T-helper 1 cell treated with Interleukin-12 subunit alpha and Interleukin-12 subunit beta and Interleukin-4 antibody, amounts not matched to agents 30 μg/mL and 1 μg/mL, for 36 hours (primary cell): ENCODE results near the gene ATP11A.

ENCODE experiments used
- H3K27ac Mint-ChIP-seq: one replicate; pipeline ENCODE4 v1.8.0; 2021; ENCODE audit warnings: mild to moderate bottlenecking, mixed read lengths
- H3K27me3 Mint-ChIP-seq: one replicate; pipeline ENCODE4 v1.8.0; 2021; ENCODE audit warnings: low read depth, mixed read lengths
- H3K36me3 Mint-ChIP-seq: one replicate; pipeline ENCODE4 v1.8.0; 2021; ENCODE audit warnings: low read depth, mixed read lengths
- H3K4me1 Mint-ChIP-seq: one replicate; pipeline ENCODE4 v1.8.0; 2021; ENCODE audit warnings: low read depth, mixed read lengths
- H3K4me3 Mint-ChIP-seq: one replicate; pipeline ENCODE4 v1.8.0; 2021; ENCODE audit warnings: mild to moderate bottlenecking, moderate library complexity, mixed read lengths
- H3K9me3 Mint-ChIP-seq: one replicate; pipeline ENCODE4 v1.8.0; 2021; ENCODE audit warnings: mixed read lengths

ATP11A gene

GRCh38 chr13:112765731-112766130, 75.9 kb downstream of the ATP11A start:
- no peaks in the 10 kb centered on the region for H3K27me3 Mint-ChIP-seq
- H3K36me3 Mint-ChIP-seq, result no peaks in the 10 kb centered on the region
- H3K4me1 Mint-ChIP-seq, result peaks cover 11% of the 10 kb centered on the region
- H3K27ac Mint-ChIP-seq, result no peak overlapping the region
- no peaks in the 10 kb centered on the region for H3K9me3 Mint-ChIP-seq
- no peak overlapping the region for H3K4me3 Mint-ChIP-seq

DNA sequence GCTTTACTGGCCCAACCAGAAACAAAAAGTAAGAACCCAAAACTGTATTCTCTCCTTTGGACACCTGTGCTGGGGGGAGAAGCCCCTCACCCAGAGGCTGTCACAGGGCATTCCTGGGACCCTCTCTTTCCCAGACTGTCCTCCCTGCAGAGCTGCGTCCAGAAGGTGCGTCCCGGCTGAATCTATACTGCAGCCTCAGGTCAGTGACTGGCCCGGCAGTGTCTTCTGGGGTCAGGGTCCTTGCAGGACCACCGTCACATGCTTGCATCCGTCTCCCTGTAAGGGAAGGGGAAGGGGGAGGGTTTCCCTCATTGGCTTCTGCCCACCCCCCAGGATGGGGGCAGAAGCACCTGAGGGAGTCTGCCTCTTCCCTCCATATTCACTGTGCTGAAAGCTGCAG, 76.5 kb downstream of the ATP11A start:
- H3K4me3 Mint-ChIP-seq, result no peak overlapping the region
- no peak overlapping the region for H3K27ac Mint-ChIP-seq
- H3K27me3 Mint-ChIP-seq, result no peaks in the 10 kb centered on the region
- H3K4me1 Mint-ChIP-seq, result peaks cover 11% of the 10 kb centered on the region
- H3K9me3 Mint-ChIP-seq, result no peaks in the 10 kb centered on the region
- H3K36me3 Mint-ChIP-seq, result no peaks in the 10 kb centered on the region

DNA sequence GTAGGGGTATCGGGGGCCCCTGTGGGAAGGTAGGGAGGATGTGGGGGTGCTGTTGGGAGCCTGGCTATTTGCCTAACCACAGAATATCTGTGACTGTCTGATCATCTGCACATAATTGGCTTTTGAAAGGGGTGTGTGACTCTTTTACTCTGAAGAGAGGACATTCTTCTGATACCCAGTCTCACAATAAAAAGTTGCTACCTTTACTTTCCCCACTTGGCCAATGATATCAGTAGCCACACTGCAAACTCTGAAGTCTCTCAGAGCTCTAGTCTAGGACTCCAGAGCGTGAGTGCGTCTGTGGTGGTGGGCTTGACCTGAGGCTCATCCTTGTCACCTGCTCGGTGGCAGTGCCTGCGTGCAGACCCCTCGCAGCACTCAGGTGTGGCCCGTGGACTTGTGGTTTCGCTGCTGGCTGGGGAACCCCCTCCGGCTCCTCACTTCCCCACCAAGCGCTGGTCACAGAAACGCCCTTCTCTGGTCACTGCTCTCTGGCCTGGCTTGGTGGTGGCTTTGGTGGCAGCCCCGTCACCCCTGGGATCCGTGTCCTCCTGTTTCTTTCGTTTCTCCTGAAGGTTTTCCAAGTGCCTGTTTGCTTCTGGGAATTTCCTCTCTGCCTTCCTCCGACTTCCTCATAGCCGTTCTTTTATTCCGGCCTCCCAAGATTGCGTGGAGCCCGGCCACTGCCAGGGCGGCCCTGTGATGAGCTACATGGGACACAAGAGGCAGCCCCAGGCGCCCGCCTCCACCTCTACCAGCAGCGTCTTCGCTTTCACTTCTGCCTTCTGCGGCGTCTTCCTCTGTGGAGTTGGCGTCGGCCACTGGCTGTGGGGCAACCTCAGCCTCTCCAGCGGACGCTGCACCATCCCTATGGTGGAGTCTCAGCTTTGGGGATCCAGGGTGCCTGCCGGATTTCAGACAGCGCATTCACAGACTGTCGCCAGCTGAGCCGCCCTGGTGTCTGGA, 78.0 kb downstream of the ATP11A start:
- Mint-ChIP-seq H3K27ac (no peak overlapping the region), H3K9me3 (no peaks in the 10 kb centered on the region), H3K4me3 (no peak overlapping the region), H3K27me3 (no peaks in the 10 kb centered on the region), H3K36me3 (no peaks in the 10 kb centered on the region), H3K4me1 (peaks cover 11% of the 10 kb centered on the region)

DNA sequence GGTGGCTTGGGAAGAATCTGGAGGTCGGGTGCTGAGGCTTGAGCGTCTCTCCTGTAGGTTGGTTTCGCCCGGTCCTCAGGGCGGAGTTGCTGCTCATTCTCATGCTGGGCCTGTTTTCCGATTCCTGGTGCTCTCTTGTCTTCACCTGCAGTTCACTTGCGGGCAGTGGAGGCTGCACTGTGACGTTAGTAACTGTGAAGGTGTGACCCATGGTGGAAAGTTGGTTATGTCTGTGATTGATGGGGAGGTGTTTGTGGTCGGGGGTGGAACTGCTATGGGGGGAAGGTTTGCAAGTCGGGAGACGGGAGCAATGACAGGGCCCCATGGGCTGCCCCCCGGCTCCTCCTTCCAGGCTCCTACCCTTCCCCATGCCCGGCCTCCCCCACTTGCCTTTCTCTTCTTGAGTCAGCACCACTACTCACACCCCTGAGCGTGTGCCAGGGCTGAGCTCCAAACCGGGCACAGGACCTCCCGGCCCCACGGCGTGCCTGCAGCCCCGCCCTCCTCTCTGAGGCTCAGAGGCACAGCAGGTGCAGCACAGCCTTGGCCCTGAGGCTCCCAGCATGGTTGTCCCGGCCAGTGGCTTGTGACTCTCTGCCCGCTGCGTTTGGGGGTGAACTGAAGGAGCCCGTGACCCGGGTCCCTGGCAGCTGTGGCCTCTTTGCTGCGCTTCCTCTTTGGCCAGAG, 79.1 kb downstream of the ATP11A start:
- Mint-ChIP-seq H3K27me3 (no peaks in the 10 kb centered on the region), H3K9me3 (no peaks in the 10 kb centered on the region), H3K27ac (no peak overlapping the region), H3K36me3 (no peaks in the 10 kb centered on the region), H3K4me1 (peaks cover 11% of the 10 kb centered on the region), H3K4me3 (no peak overlapping the region)

GRCh38 chr13:112769615-112770014, 79.8 kb downstream of the ATP11A start:
- Mint-ChIP-seq H3K36me3 (no peaks in the 10 kb centered on the region), H3K4me1 (peaks cover 11% of the 10 kb centered on the region), H3K27me3 (no peaks in the 10 kb centered on the region), H3K9me3 (no peaks in the 10 kb centered on the region), H3K27ac (no peak overlapping the region), H3K4me3 (no peak overlapping the region)

GRCh38 chr13:112770504-112770903, 80.7 kb downstream of the ATP11A start:
- Mint-ChIP-seq H3K4me3 (no peak overlapping the region), H3K36me3 (no peaks in the 10 kb centered on the region), H3K27ac (no peak overlapping the region), H3K9me3 (no peaks in the 10 kb centered on the region), H3K27me3 (no peaks in the 10 kb centered on the region), H3K4me1 (peaks cover 11% of the 10 kb centered on the region)

- Mint-ChIP-seq H3K27me3 (no peaks in the 10 kb centered on the region), H3K4me1 (peaks cover 7% of the 10 kb centered on the region), H3K9me3 (no peaks in the 10 kb centered on the region), H3K4me3 (no peak overlapping the region), H3K27ac (no peak overlapping the region), H3K36me3 (no peaks in the 10 kb centered on the region)
These were observed 81.5 kb downstream of the ATP11A start for GRCh38 chr13:112771139-112771876.

- no peaks in the 10 kb centered on the region for H3K9me3 Mint-ChIP-seq
- H3K4me1 Mint-ChIP-seq, result peaks cover 5% of the 10 kb centered on the region
- H3K36me3 Mint-ChIP-seq, result no peaks in the 10 kb centered on the region
- no peak overlapping the region for H3K27ac Mint-ChIP-seq
- no peak overlapping the region for H3K4me3 Mint-ChIP-seq
- no peaks in the 10 kb centered on the region for H3K27me3 Mint-ChIP-seq
These were observed 82.2 kb downstream of the ATP11A start for GRCh38 chr13:112771877-112772538.

- no peak overlapping the region for H3K4me3 Mint-ChIP-seq
- peaks cover 5% of the 10 kb centered on the region for H3K4me1 Mint-ChIP-seq
These were observed 82.7 kb downstream of the ATP11A start for GRCh38 chr13:112772539-112772909.

GRCh38 chr13:112772929-112773328, 83.1 kb downstream of the ATP11A start:
- Mint-ChIP-seq H3K27me3 (no peaks in the 10 kb centered on the region), H3K9me3 (no peaks in the 10 kb centered on the region), H3K36me3 (no peaks in the 10 kb centered on the region), H3K4me3 (no peak overlapping the region), H3K4me1 (peaks cover 4% of the 10 kb centered on the region), H3K27ac (no peak overlapping the region)

More at GRCh38 chr13:112772539-112772909, 82.7 kb downstream of the ATP11A start:
- no peaks in the 10 kb centered on the region for H3K9me3 Mint-ChIP-seq
- no peaks in the 10 kb centered on the region for H3K36me3 Mint-ChIP-seq
- H3K27ac Mint-ChIP-seq, result no peak overlapping the region
- no peaks in the 10 kb centered on the region for H3K27me3 Mint-ChIP-seq

DNA sequence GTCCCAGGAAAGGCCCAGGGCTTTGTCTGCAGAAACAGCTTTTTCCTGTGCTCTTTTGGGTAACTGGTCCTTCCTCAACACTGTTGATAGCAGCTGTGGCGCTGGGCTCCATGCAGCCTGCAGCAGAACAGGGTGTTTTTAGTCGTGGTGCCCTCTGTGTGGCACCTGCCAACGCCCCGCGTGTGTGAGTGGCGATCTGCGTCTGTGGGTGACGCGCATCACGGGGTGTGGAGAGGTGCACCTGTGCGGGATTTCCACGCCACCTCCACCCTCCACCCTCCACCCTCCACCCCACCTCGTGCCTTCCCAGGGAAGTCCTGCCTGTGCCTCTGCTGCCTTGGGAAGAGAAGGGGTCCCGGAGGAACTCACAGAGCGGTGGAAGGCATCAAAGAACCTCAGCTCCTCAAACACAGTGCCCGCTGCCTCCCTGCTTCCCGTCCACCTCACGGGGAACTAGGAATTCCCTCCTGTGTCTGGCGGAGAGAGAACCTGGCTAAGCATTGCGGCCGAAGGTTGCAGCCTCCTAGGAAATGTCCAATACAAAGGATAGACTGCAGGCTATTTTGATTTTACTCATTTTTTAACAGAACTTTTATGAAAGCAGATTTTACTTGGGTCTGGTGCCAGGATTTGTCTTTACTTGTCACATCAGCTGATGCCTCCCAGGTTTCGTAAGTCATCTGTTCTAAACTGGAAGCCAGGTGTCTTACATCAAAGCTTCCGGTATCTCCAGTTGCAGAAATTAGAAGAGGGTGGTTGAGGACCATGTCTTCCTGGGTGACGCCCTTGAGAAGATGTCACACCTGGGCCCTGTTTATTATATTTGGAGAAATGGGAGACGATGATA, 84.0 kb downstream of the ATP11A start:
- Mint-ChIP-seq H3K9me3 (no peaks in the 10 kb centered on the region), H3K27me3 (no peaks in the 10 kb centered on the region), H3K27ac (no peak overlapping the region), H3K36me3 (peaks cover 2% of the 10 kb centered on the region), H3K4me1 (no peaks in the 10 kb centered on the region), H3K4me3 (no peak overlapping the region)

- Mint-ChIP-seq H3K9me3 (no peaks in the 10 kb centered on the region), H3K27ac (no peak overlapping the region), H3K27me3 (no peaks in the 10 kb centered on the region), H3K4me1 (no peaks in the 10 kb centered on the region), H3K36me3 (peaks cover 2% of the 10 kb centered on the region), H3K4me3 (no peak overlapping the region)
These were observed 84.6 kb downstream of the ATP11A start for GRCh38 chr13:112774448-112774792.

- Mint-ChIP-seq H3K4me1 (no peaks in the 10 kb centered on the region), H3K36me3 (peaks cover 2% of the 10 kb centered on the region), H3K27ac (no peak overlapping the region)
These were observed 85.2 kb downstream of the ATP11A start for GRCh38 chr13:112774829-112775565.

More at GRCh38 chr13:112774829-112775565, 85.2 kb downstream of the ATP11A start:
- Mint-ChIP-seq H3K4me3 (no peak overlapping the region), H3K9me3 (no peaks in the 10 kb centered on the region), H3K27me3 (no peaks in the 10 kb centered on the region)
